ENCODE results near the gene UNKL.

Gene UNKL

DNA sequence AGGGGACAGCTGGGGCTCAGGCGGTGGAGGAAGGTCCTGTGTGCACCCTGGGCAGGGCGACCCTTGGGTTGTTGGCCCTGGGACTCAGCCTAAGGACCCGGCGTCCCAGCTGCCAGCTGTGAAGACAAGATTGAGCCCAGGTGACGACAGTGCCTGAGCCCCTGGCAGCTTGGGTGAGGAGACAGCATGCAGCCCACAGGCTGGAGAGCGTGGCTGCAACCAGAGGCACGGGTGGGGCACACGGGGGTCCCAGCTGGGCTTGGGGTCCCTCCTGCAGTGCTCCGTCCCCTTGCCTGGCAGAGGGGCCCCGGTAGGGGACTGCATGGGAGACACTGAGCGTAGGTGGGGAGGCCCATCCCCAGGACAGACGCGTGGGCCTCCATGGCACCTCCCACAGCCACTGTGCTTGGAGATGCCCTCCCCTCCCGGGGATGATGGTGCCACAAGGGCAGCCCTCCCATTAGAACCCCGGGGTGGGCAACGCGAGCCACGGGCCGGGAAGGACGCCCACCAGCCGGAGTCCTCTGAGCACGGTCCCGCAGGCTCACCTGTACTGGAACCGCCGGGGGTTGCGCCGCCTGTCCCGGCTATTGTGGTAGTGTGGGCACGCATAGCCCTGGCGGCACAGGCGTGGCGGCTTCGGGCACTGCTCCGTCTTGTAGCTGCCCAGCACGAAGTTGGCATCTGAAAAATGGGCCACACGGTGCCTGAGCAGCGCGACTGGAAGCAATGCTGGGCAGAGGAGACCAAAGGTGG lies 15.5 kb downstream of the UNKL start:
- no peak for DNase-seq

DNA sequence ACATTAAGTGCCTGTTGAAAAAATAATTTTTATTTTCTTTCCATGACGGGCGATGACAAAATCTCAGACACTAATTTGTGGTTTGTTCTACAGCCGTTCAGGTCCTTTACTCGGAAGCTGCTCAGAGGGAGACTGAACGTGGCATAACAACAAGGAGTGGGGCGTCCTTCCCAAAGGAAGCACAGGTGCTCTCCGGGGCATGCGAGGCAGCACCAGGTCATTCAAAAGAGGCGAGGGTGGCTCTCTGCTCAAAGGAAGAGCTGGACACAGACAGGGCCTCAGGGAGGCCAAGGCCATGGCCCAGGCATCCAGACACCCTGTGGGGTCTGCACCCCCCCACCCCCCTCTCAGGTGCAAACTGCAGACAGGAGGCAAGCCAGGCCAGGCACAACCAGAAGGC lies 16.2 kb downstream of the UNKL start:
- no peak for DNase-seq

DNA sequence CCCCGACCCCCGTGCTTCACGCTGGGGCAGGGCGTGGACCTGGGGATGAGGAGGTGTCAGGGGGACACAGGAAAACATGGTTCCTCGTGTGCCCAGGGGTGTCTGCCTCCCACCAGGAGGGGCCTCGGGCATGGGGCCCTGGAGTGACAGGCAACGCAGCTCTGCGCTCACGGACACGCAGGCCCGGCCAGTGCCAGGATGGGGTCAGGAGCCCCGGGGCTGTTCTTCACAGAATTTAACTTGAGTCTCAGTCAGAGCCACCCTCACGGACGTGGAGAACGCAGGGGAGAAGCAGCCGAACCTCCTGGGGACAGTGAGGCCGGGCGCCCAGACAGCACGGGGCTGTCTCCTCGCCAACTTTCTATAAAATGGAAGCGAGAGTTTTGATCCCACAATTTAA lies 16.7 kb downstream of the UNKL start:
- DNase-seq: no peak

DNA sequence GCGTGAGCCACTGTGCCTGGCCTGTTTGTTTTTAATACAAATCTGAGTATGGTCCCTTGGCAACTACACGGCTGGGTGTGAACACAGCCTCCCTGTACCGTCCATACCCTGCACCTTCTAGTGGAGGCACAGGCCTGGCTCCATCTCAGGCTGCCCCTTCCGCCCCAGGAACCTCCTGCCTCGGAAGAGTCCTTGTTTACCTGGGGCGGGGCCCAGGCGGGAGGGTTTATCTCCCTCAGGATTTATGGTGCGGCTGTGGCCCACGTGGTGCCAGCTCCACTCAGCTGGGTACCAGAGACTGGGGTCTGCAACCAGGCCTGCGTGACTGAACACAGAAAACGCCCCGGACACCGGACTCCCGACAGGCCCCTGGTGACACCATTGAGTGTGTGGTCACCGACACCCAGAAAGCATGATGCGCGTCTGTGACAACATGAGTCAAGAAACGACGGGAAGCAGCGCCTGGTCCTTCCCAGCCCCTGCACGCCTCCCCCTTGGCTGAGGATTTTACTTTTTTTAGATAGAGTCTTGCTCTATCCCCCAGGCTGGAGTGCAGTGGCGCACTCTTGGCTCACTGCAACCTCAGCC lies 19.0 kb downstream of the UNKL start:
- DNase-seq: no peak

DNA sequence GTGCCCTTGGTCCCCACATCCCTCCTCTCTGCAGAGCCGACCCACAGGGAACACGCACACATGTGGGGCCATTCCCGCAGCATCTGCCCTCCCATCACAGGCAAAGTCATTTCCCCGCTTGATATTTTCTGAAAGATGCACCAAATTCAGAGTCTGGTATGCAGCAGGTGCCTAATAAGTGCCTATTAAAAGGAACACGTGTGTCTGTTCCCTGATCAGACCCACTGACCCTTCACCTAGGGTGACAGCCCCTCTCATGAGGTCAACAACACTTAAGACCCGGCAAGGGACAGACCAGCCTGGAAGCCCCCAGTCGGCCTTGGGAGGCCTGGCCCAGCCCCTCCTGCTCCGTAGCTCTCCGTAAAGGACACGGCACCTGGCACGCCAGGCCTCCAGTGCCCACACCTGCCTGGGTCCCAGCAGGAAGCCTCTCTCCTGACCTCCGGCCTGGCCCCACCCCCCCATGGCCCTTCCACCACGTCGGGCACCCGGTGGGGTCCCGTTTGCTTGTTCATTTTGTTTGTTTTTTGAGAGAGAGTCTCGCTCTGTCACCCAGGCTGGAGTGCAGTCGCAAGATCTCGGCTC lies 20.0 kb downstream of the UNKL start:
- DNase-seq: no peak

DNA sequence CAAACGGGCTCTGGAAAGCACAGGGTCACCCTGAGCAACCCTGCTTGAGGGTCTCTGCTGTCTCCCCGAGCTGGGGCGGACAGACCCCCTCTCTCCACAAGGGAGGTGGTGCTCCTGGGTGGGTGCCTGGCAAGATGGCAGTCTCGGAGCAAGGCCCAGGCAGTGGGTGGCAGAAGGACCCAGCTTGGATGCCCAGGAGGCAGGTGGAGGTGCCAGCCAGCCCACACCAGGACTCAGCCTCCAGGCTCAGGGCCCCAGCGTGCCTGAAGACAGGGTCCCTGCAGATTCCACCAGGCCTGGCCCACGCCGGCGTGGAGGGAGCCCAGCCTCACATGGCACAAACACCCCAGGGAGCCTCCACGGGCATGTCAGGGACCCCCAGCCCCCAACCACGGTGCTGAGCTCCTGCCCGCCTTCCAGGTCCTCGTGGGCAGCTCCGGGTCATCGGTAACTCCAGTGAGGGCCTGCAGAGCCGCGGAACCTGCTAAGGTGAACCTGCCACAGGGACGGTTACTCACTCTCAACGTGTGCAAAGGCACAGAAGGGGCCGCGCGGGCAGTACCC lies 20.8 kb downstream of the UNKL start:
- DNase-seq: no peak

DNA sequence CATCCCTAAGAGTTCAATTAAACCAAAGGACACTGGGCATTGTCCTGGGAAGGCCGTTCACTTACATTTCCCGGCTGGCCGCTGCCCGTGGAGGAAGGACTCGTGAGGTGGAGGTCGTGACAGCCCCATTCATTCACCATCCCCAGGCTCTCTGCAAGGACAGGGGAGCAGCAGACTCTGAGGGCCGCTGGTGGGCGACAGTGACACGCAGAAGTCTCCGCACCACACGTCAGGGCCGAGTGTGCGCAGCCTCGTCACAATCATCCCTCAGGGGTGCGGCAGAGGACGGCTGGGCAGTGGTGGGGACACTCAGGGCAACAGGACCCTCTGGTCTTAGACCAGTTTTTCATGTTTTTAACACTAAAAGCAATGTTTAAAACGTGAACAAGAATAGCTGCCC lies 21.7 kb downstream of the UNKL start:
- no peak for DNase-seq

DNA sequence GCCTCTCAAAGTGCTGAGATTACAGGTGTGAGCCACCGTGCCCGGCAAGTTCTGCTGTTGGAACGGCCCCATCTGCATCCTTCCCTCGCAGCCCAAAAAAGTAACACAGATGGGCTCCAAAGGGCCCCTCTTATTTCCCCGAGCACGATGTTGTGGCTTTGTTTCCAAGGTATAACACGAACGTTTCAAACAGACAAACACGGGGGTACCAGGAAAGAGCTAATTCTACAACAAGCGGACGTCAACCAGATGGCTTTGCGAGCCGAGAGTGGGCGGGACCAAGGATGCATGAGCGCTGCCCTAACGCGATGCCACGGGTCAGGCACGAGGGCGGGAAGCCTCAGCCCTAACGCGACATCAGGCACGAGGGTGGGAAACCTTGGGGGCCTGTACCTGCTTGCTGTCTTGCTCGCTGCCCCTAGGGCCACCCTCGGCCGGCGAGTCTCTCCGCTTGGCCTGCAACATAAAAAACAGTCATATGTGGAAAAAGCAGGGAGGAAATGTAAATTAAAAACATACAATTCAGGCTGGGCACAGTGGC lies 24.2 kb downstream of the UNKL start:
- DNase-seq: no peak

DNA sequence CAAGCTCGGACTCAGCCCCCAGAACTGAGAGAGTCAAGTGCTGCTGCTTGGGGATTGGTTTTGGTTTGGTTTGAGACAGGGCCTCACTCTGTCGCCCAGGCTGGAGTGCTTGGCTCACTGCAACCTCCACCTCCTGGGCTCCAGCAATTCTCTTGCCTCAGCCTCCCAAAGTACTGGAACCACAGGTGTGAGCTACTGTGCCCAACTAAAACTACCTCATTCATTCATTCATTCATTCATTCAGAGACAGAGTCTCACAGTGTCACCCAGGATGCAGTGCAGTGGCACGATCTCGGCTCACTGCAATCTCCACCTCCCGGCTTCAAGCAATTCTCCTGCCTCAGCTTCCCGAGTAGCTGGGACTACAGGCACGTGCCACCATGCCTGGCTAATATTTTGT lies 24.7 kb downstream of the UNKL start:
- no peak for DNase-seq

DNA sequence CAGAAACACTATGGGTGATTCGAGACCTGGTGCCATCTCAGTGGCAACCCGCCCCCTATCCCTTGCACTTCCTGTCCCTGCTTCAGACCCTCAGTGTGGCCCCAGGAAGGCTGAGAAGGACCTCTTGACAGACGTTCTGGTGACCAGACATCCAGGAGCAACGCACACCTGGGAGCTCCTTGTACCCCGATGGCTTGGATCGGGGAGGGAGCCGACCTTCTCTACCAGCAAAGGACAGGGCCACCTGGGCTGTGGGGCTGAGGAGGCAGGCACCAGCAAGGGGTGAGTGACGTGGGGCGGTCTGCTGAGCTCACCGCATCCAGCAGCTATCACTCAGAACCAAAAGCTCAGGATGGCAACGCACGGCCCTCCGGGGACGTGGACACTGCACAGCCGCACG lies 27.2 kb downstream of the UNKL start:
- no peak for DNase-seq

DNA sequence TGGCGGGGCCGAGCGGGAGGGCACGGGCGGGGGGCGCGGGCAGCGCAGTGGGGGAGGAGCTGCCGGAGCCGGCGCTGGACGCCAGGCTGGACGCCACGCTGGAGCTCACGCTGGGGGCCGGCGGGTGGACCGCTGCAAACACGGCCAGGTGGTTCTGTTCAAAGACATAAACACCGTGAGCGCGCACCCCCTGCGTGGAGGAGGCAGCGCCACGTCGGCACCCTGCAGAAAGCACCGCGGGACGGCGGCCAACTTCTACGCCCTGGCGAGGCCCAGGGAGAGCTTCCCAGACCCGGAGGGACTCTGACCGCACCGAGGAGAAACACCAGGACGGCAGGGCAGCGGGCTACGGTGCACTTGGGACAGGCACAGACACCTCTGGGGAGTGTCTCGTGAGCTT lies 29.3 kb downstream of the UNKL start:
- no peak for DNase-seq

DNA sequence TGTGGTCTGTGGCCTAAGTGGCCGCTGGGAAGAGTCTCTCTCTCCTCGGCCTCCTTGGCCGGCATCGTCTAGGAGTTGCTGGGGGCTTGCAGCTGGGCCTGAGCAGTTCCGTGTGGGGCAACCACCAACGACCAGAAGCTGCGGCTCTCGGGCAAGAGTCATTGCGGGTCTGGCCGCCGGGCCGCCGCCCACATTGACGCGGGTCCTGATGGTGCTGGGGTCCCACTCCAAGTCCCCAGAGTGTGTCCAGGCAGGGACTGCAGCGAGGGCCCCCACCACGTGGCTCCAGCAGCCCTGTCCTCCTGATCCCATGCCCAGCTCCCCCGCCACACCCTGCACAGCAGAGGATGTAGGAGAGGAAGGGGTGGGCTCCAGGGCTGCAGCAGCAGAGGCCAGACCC lies 30.9 kb downstream of the UNKL start:
- no peak for DNase-seq

DNA sequence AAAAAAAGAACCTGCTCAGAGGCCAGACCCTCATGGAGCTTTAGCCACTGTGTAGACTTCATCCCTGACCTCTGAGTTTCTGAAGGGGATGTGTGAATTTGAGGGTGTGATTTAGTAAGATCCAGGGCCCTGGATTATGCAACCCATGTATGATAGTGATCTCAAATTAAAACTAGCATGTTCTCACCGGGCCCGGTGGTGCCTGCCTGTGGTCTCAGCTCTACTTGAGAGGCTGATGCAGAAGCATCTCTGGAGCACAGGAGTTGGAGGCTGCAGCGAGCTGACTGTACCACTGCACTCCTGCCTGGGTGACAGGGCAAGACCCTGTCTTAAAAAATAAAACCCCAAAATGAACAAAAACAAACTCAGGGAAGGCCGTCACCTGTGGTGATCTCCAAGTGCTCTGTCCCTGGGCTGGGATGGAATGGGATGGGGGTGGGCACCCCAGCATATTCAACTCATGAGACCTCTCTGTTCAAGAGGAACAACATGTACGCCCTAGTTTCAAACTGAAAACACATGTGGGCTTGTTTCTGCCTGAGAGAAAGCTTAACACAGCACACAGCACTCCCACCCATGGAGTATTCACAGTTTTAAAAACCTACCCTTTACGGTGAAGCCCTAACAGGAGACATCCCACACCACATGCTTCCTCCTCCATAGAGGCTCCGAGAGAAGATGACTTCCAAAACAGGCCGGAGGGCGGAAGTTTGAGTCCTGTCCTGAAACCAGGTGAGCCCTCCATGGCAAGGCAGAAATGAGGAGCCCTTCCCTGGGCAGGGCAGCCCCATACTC lies 32.7 kb downstream of the UNKL start:
- DNase-seq: no peak

DNA sequence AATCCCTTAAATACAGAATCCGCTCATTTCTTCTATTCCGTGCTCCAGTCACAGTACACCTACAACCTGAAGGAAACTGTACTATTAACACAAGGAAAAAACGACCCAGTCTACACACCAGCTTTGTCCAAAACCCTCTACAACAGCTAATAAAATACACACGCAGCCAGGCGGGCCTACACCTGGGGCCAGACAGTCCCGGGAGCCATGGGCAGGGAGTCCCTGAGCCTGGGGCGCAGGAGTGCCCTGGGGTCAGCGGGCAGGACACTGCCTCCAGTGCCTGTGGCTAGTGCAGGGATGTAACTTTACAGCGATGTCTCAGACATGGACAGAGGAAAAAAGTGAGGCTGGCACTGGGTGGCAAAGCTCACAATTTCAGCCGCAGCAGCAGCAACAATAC lies 34.3 kb downstream of the UNKL start:
- no peak for DNase-seq

DNA sequence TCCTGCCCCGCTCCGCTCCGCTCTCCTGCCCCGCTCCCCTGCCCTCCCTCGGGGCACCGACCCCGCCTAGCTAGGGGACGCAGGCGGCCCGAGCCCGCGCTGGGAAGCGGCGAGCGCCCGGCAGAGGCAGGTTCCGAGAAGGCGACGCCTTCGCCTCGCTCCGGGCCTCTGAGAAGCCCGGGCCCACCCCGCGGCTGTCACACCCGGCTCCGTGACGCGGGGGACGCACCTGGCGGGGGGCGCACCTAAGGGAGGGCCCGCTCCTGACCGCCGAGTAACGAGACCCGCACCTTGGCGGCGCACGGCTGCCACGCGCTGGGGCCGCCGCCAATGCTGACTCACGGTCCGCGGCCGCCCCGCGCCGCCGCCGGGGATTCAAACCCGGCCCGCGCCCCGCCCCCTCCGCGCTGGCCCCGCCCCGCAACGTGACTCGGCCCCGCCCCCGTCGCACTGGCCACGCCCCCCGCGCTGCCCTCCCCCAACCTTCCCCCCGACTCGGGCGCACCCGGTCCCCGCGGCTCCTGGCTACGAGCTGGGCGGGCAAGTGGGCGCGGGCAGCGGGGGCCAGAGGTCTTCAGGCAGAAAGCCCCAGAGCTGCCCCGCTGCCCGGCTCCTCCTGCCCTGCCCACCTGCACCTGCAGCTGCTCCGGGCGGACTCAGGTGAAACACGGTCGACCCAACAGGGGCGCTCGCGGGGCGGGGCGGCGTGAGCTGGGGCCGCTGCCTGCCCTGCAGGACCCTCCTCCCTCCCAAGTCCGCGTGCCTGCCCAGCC lies 35.0 kb downstream of the UNKL start:
- DNase-seq: no peak

DNA sequence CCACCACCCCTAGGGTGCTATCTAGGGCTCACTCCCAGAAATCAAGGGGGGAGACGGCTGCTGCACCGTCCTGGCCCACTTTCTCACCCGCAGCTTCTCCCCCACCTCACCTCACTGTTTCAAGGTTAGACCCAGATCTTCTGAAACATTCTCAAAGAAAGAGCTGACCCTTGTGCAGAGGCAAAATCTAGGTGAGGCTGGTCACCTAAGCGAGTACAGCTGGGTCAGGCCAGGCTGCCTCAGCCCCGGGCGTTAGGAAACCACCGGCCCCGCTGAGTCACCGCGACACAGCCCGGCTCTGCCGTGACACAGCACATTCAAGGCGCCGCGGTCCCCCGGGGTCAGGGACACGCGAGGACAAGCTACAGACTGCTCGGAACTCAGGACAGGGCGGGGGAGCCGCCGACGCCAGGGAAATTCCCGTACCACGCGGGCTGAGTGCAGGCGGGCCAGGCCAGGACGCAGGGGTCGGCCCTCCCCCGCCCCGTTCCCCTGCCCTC lies 35.6 kb downstream of the UNKL start:
- DNase-seq: no peak

DNA sequence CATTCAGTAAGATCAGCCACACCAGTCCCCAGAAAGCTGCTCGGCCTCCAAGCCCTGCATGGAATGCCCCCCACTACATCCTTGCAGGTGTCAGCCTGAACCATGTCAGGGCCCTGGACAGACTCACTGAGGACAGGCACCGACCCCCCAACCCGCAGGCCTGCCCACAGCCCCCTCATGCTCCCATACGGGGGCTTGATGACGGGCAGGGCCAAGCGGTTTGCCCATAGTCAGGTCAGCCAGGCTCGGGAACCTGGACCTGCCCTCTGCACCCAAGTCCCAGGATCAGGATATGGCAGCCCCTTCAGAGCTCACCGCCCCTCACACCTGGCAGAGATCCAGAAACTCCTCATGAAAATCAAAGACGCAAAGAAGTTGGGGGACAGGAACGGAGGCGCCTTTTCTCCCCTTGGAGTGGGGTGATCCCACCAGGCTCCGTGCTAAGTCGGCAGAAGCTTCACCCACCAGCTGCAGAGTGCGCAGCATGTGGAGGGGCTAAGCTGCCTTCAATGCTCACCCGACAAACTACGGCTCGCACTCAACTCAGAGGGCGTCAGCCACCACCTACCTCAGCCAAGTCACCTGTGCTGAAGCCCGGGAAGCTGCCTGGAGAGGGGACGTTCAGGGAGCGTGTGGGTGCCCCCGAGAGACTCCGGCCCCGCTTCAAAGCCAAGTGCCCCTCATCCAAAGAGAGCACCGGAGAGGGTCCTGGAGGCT lies 36.3 kb downstream of the UNKL start:
- DNase-seq: no peak

DNA sequence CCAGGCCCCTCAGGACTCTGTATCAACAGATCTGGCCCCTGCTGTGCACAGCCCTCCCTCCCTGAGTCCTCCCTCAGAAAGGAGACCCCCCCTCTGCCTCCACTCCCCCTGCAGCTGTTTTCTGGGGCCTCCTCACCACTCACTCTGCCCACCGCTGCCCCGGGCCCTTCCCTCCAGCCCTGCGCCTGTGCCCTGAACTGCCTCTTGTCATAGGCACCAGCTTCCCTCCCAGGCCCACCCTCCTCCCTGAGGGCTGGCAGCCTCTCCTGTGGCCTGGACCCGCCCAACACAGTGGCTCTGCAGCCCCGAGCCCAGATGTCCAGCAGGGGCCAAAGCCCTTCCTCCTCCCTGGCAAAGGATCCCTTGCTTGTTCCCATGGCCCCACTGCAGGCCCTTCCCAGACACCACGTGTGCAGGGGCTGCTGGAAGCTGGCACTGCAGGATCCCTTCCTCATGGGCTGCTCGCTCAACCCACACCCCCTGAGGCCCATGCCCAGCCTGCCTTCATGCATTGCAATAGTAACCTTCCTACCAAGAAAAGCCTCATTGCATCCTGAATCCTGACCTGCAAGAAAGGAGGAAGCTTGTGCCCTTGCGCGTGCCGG lies 37.0 kb downstream of the UNKL start:
- no peak for DNase-seq

DNA sequence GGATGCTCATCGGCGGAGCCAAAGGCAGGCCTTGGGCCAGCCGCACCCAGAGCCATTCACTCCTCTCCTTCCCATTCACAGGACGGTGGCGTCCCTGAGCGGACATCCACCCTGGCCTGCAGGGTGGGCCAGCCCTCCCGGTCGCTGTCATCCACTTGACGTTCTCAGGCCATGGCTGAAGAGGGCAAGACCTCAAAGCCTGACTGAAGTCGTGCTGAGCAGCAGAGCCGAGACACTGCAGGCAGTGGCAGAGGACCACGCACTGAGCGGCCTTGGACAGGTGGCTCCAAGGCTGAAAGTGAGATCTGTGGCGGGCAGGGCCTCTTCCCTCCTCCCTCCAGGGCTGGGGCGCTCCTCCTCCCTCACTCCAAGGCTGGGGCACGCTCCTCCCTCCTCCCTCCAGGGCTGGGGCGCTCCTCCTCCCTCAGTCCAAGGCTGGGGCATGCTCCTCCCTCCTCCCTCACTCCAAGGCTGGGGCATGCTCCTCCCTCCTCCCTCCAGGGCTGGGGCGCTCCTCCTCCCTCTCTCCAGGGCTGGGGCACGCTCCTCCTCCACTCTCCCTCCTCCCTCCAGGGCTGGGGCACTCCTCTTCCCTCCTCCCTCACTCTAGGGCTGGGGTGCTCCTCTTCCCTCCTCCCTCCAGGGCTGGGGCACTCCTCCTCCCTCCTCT lies 38.6 kb downstream of the UNKL start:
- no peak for DNase-seq

DNA sequence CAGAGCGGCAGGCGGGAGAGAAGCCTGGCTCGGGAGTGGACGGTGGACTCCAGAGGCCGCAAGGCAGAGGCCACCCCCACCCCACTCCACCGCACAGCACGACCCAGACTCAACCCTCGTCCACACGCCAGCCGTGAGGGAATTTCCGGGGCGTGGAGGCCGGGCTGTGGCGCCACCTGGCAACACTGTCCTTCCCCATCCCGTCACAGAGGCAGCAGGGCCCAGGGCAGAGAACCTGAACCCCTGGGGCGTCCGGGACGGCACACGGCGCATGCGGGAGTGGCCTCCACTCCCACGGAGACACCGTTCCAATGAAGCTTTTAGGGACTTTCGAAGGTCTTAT lies 39.2 kb downstream of the UNKL start:
- DNase-seq: no peak
